Raji (cell line): ENCODE results near the gene ITPR2.

ENCODE experiments used
- POLR2A ChIP-seq: IDR thresholded peaks from 2 replicates; pipeline ENCODE4 v1.6.1; 2011; ENCODE audit warnings: low read depth, low read length, control low read depth; ENCODE audit not compliant: insufficient read depth

The ITPR2 gene

GRCh38 chr12:26713885-26714383, 119.1 kb downstream of the ITPR2 start:
- TF ChIP-seq POLR2A: no peak

- TF ChIP-seq POLR2A: no peak
Observed at GRCh38 chr12:26712892-26713291, 120.1 kb downstream of the ITPR2 start.

GRCh38 chr12:26711569-26711968, 121.4 kb downstream of the ITPR2 start:
- no peak for TF ChIP-seq POLR2A

- no peak for TF ChIP-seq POLR2A
Observed at GRCh38 chr12:26711072-26711471, 121.9 kb downstream of the ITPR2 start.

DNA sequence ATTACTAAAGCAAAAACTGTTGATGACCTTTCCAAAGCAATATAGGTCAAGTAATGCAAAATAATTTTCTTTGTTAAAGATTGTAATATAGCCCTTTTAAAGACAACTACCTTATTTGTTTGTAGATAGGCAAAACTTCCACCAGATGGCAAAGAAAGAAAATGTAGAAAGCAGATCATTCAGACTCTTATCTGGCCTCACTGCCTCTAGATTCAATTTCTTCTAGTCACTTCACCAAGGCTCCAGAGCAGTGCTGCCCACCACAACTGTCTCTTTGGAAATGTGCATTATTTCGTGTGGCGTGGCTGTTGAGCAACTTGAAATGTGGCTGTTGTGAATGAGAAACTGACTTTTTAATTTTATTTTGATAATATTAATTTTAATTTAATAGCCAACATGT, 127.1 kb downstream of the ITPR2 start:
- TF ChIP-seq POLR2A: no peak

DNA sequence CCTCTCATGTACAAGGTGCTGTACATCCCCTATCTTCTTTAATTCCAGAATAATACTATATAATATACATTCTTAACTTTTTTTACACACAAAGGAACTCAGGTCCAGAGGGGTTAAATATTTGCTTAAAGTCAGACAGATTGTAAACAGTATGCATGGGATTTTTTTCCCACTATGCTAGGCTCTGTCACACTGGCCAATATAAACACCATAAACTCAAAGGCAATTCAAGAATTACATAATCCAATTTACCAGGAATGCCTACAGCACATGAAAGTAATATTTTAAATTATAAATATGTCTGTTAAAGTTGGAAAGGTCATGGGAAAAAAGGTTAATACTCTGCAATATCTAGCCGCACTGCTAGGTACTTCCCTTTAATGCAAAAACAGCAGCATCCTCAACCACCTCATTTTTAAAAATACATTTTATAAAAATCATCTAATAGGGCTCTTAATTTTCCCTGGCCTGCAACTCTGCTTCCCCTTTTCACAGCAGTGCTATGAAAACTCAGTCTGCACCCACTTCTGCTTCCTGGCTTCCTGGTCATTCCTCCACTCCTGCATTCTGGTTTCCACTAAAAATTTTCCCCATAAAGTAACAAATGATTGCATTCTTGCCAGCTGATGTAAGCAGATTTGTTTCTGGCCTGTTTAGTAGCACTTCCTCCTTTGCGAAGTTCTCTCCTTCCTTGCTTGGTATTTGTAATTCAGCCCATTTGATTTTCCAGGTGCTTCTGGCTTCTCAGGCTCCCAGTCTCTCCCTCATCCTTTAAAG, 128.1 kb downstream of the ITPR2 start:
- TF ChIP-seq POLR2A: no peak

DNA sequence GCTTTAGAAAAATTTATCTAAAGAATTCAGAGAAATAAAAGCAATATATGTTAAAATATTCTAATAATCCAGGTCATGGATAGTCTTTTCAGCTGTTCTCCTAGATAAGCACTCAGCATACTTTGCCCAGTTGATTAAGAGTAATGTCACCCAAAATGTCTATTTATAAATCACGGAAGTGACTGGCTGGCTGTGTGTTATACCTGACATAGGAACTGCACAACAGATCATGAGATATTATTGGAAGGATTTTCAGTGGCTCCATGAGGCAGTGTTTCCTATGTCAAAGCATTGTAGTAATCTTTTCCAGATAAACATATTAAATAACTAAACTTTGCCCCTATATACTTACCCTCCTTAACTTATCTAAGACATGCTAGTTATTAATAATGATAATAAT, 128.8 kb downstream of the ITPR2 start:
- TF ChIP-seq POLR2A: no peak

GRCh38 chr12:26702741-26703140, 130.3 kb downstream of the ITPR2 start:
- no peak for TF ChIP-seq POLR2A

- TF ChIP-seq POLR2A: no peak
Observed at GRCh38 chr12:26701604-26702215, 131.3 kb downstream of the ITPR2 start.

DNA sequence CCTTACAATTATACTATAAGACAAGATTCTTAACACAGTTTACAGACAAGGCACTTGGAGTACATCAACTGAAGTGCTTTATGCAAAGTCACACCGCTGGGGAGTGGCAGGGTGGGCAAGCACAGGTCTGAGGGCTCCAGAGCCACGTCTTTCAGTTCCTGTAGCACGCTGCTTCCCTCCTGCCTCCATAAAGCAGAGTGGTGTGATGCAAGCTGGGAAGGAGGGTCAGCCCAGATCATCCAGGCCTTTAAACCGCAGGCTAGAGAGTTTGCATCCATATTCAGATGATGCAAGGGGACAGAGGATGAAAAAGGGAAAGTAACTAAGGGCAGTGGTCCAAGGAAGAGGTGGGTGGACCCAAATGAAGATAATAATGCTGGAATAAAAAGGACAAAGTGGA, 132.6 kb downstream of the ITPR2 start:
- TF ChIP-seq POLR2A: no peak

GRCh38 chr12:26699237-26699636, 133.8 kb downstream of the ITPR2 start:
- TF ChIP-seq POLR2A: no peak

DNA sequence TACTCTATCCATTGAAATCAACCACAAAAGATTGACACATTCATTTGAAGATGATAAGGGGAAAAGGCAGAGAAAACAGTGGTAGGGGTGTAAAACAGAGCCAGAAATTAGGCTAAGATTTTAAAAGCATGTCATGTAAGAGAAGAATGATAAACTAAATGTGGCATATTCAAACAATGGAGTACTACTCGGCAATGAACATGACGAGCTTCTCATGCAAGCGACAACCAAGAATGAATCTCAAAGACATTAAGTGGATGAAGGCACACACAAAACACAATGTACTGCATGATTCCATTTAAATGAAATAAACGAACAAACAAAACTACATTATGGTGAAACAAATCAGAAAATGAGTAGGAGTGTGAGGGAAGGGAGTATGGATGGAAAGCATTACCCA, 134.8 kb downstream of the ITPR2 start:
- TF ChIP-seq POLR2A: no peak

- no peak for TF ChIP-seq POLR2A
Observed at GRCh38 chr12:26697217-26697616, 135.8 kb downstream of the ITPR2 start.

DNA sequence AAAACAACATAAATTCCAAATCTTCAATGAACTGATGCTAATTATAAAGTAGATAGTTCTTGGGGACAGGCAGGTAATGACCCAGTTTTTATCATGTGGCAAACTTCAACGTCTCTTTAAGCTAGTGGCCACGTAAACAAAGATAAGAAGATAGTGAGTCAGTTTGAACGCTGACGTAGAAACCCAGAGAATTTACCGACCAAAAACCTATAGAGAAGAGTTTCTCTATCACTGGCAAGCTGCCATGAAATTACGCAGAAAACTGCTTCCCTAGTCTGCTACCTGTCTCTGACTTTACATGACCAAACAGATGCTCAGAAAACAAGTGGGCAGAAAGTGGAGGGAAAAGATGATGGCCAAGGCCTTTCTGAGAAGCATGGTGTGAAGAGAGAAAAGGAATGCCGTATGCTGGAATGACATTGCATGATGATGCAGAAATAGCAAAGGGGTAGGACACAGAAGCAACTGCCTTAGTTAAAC, 136.3 kb downstream of the ITPR2 start:
- no peak for TF ChIP-seq POLR2A

DNA sequence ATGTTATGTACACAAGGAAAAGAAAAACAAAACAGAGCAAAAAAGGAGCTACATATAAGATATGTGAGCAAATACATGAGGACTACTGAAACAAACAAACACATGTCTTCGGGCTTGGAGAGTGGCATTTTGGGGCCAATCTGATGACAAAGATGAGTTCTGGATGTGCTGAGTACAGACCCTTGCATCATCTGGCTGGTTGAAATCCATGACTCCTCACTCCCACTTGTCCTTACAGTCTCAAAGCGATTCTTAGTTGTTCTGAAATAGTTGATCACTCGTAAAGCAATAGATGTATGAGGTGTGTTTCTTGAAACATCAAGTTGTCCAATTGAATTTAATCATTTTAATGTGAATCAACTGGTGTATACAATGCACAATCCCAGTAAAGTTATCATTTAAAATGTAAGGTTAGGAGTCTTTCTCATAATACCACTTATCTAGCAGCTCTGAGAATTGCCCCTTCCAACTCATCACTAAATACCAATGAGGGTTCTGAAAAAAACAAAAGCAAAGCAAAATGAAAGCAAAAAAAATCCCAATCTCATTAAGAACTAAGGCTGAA, 136.9 kb downstream of the ITPR2 start:
- TF ChIP-seq POLR2A: no peak

- no peak for TF ChIP-seq POLR2A
Observed at GRCh38 chr12:26694402-26694801, 138.6 kb downstream of the ITPR2 start.
